NCI-H2107 treated with DMSO at 0.1 percent for 48 hours (cell line): ENCODE measurements around the gene RBFOX2.
A peak's percentile ranks its signal among the peaks of the same experiment; 100 is the strongest.
"Not testable (repeated sequence)": the region's sequence is repeated elsewhere in the genome, so short reads cannot be mapped to it uniquely, and the experiment has no call there.

Source experiments
- DNase-seq: peaks from one replicate; lab custom pipeline; 2025; ENCODE audit not compliant: unreplicated experiment; lab: John Stamatoyannopoulos, UW

Gene RBFOX2

DNA sequence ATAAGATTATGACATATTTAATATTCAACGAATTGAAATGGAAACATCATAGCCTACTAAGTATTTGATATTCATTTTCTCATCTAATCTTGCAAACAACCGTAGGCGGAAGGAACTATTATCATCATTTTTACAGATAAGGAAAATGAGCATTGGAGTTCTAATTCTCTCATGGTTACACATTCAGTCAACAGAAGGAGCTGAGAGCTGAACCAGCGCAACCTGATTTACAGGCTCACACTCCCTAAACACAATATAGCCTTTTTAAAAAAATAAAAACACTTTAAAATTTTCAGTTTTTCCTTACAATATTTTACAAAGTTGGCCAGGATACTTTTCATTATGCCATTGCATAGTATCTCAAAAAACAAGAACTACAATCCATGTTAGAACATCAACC, 236.1 kb downstream of the RBFOX2 start:
- no peak for DNase-seq

DNA sequence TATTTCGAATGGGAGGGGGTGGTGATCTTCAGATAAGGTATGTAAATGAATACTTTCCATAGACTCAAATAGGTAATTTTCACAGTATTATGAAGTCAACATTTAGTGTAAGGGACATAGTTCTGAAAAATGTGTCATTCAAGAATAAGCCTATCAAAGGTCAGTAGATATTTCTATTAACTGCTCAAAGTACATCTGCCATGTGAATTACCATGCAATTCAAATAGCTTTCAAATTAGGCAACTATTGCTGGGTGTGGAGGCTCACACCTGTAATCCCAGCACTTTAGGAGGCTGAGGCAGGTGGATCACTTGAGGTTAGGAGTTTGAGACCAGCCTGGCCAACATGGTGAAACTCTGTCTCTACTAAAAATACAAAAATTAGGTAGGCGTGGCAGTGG, 236.8 kb downstream of the RBFOX2 start:
- DNase-seq, result not testable (repeated sequence)

DNA sequence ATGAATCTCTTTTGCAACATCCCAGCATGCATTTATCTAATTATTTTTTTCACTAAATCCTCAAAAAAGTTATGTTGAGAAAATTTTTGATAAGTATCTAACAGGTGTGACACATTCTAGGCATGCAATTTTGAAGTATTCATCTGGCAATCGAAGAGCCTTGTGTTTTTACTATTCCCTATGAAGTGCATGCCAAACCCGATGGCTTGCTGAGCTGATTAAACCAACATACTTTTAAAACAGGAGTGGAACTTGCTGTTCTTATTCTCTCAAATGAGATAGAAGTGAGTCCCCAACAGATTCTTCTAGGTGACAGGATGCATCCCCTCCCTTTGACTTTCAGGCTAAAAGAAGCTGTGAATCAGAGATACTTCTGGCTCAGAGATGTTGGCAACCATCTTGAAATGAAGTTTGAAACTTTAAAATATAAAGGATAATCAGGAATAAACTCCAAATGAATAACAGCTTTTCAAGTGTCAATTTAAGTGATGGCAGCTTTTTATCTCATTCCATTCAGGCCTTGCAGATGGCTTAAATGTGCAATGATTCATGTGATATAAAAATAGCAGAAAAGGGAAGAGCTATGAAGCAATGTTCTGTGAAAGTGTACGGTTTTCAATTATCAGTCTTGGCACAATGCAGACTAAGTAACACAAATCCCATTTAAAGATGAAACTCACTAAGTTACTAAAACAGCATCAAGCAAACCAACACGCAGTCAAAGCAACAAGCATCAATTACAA, 243.3 kb downstream of the RBFOX2 start:
- no peak for DNase-seq

DNA sequence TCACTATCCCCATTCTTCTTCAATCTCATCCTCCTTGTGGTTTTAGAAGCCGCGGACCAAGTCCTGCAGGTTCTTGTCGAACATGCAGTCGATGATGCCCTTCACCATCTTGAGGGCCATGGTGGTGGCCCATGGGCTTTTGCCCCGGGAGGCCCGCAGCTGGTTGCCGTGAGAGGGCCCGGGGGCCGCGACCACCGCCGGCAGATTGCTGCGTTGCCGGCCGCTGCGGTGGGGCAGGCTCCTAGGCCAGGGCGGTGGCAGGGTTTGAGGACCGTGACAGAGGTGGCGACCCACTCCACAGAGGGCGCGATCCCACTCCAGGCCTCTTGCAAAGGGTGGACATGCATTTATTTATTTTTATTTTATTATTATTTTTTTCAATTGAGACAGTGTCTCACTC, 244.0 kb downstream of the RBFOX2 start:
- no peak for DNase-seq

DNA sequence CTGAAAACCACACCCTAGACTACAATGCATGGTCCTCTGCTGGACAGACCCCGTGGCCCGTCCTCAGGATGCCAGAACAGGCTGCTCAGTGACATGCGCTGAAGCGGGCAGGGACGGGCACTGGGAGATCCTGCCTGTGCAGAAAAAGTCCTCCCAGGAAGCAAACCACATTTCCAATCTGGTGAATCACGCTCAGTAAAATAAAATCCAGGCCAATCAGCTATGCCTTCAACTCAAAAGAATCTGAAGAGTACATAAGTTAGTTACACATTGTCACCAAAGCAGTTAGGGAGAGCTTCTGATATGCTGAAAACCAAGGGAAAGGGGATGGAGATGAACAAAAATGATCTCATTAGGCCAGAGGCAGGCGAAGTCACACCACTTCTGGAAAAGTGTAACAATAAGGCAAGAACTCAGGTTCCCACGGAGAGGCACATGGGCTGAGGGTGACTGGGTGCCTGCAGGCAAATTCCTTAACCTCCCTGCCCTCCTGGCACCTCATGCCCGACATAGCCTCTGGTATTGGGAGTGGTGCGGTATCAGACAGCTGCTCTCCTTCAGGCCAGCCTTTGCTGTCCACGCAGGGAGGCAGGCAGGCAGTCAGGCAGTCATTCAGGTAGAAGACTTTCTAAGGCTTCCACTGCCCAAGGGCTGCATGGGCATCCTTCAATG, 244.5 kb downstream of the RBFOX2 start:
- DNase-seq, result no peak

DNA sequence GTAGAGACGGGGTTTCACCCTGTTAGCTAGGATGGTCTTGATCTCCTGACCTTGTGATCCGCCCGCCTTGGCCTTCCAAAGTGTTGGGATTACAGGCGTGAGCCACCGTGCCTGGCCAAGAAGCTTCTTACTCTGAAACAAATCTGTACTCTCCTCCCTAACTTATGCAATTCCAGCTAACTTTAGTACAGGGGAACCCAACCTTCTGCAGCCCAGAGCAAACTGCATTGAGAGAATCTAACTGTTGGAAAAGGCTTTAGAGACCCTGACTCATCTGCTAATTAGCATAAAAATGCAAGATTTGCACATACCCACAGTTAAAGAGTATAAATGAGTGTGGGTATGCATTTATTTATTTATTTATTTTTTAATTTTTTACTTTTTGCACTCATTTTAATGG, 246.1 kb downstream of the RBFOX2 start:
- no peak for DNase-seq

DNA sequence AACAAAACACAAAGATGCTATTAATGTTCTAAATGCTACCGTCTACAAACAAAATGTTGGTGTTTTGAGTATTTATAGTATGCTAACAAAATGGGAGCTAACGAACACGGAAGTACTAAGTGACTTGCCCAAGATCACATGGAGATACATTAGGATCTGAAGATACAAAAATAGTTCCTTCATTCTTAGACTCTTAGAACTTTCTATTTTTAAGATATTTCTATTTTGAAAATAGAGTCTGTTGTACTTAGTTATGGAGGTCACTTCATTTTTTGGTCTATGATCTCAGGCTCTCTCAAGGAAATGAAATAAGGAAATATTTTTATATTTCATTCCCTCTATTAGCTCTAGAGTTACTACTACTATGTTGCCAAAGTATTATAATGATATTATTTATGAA, 246.7 kb downstream of the RBFOX2 start:
- no peak for DNase-seq

DNA sequence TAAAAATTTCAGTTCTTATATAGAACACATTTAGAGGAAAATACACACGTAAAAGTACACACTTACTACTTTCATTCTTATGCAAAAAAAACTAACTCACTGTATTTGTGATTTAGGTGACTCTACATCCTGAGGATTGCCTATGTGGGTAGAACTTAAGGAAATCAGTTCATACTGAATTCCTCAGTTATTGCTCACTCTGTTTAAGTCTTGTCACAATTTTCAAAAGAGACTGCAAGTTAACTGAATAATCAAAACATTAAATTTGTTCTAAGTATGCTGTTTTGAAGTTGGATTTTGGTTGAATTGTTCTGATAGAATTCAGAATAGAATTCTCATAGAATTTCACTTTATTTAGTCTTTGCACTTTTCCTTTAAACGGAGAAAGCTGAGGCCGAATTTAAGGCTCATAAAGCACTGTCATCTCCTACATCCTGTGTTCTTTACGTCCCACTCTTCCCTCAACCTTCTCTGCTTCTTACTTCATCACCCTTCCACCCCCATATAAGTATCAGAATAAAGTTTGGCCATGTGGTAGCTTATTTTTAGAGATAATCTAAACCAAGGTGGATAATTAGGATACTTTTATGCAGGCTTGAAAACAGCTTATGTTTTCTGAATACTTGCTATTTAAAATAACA, 251.2 kb downstream of the RBFOX2 start:
- no peak for DNase-seq

DNA sequence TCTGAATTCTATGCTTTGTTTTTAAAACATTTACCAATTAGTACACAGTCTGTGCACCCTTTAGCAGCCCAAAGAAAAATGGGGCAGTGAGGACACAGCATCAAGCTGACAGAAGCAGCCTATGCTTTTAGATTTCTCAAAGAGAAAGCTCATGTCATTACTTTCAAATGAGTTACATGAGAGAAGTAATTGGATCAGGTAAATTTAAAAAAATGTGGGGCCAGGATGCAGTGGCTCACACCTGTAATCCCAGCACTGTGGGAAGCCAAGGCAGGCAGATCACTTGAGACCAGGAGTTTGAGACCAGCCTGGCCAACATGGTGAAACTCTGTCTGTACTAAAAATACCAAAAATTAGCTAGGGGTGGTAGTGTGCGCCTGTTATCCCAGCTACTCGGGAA, 253.3 kb downstream of the RBFOX2 start:
- no peak for DNase-seq

DNA sequence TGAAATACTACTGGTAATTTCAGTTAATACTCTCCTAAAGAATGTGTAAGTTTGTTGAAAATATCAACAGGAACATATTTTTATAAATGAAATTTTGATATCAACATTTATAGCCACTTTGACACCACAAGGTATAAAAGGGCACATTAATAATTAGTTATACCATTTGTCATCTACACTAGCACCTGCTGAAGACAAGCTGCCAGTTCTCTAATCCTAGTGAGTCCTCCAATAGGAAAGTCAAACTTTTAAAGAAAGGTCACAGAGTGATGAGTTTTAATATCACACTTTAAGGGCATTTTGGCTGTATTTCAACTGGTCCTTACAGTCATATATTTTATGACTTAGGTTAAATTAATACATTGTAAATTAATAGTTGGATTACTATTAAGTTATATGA, 258.6 kb downstream of the RBFOX2 start:
- no peak for DNase-seq

DNA sequence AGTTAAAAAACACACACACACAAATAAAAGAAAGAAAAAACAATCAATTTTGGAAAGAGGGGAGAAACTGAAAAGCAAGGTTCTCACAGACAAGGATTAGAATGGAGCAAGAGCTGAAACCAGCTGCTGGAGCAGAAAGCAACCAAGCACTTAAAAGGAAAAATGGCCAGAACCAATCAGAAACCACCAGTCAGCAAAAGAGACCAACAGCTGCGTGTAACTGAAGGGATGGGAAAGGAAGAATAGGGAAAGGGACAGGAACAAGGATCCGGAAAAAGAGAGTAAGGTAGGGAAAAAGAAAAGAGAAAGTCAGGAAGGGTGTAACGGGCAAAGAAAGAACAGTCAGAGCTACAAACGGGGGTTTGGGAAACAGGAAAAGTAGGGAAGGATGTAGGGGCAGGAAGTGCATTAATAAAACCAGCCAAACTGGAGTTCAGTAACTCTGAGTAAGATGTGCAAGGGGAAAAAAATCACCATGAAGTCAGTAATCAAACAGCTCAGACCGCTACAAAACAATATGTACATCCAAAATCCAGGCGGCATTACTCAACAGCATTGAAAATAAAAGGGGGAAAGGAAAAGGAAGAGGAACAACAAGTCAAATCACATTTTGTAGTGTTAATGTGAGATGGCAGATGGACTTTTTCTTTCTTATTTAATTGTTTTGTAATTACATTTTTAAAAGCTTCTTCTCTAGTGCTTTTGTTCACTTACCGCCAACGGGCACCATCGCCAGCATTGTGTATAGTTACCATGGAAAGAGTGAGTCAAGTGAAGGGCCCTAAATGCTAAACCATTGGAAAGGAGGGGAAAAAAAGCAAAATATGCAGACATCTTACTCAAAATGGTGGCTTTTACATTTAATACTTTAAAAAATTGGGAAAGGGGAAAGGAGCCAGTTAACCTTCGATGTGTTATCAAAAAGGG, 261.7 kb downstream of the RBFOX2 start:
- DNase-seq, result no peak

DNA sequence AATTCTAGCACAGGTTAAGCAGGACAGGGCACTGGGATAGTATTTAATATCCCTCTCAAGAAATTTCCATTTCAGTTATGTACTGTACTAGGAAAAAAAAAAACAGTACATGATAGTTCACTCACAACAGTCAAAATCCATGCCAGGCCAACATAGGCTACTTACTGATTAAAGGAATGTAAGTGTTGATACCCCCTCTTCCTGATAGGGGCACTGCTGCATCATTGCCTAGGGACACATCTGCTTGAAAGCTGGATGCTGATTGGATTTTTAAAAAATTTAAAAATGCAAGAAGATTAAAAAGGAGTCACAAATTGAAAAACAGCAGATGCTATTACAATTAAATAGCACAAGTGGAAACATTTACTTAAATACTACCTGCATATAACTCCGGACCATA, 267.6 kb downstream of the RBFOX2 start:
- DNase-seq, result no peak

DNA sequence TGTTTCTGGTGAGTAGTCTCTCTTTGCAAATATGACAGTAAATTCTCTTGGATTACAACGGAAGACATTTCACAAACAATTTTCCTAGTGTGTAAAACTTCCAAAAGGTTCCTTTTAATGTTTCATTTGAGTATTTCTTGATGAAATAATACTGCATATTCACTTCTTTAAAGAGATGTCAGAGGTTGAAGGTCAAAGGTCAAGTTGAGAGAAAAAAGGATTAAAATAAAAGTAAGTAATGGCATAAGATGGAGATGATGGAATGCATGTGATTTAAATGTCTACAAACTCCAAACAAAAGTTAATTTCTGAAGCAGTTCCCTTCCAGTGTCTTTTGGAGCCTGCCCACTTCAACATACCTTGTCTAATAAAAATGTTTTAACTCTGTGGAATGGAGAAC, 270.2 kb downstream of the RBFOX2 start:
- DNase-seq, result no peak

DNA sequence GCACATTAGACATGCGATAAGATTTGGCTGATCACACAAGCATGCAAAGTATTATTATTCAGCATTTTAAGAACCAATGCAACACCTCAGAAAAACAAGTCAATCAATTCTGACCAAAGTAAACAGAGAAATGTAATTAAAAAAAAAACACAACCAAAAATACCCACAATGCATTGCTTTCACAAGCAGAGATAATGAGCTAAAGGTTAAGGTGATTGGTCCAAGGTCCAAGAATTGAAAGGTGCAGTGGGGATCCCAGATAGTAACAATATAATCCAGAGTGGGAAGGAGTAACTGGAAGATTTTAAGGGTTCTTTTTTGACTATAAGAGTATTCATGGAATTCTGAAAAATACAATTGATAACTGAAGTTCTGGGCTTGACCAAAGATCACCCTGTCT, 271.9 kb downstream of the RBFOX2 start:
- no peak for DNase-seq

DNA sequence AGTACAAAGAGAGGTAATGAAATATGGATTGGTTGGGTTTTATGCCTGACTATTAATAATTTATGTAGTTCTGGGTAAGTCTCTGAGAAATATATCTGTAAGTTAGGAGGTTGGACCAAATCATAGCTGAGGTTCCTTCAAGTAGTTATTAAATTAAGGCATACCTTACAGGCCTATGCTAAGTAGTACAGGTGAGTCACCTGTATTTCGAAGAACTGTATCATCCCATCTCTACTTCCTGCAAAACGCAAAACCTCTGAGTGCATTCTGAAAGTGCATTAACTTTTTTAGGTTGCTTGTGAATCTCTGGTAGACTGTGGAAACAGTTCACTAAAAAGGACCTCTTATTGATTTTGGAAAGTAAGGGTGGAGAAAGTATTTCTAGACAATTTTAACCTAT, 273.9 kb downstream of the RBFOX2 start:
- no peak for DNase-seq

DNA sequence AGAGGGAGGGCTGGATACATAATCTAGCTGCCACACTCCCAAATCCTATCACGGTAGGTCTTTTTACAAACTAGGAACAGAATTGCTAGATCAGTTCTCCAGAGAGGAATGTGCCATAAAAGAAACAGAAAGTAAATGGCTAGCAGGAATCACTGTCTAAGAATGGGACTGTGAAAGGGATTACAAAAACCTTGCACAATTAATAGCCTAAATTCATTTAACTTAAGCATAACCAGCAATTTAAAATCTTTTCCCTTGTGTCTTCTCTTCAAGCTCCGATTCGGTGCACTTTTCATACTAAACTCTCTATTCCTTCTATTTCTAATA, 275.8 kb downstream of the RBFOX2 start:
- DNase-seq, result no peak

DNA sequence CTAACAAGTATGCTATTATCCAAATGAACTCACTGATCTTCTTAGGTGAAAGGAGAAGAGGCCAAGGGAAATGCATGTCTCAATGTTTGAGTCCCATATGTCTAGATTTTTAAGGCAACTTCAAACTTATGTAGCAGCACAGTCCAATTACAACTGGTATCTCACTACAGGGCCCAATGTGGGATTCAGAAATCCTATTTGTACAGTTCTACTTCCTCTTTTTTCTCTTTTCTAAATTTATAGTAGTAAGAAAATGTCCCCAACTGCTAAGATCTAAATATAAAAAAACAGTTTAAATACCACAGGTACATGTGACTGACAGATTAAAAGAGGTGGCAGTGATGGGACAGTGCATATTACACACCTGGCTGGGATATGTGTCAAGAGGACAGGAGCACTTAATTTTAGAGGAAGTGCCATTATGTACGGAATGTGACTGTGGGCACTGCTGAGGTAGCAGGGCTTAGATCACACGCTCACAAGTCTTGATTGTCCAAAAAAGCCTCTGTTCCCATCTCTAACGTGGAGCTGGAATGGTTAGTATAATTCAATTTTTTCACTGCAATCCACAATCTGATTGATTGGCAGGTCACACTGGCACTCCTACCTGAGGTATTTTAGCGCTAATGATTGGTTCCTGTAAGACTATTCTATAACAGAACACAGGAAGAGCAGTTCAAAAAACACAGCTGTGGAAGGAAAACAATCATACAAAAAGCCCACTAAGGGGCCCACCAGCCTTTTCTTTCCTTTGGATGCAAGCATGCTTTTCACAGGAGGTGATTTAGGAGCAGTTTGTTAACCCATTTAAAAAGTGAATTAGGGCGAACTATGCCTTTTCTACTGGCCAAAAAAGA, 276.4 kb downstream of the RBFOX2 start:
- DNase-seq, result no peak

DNA sequence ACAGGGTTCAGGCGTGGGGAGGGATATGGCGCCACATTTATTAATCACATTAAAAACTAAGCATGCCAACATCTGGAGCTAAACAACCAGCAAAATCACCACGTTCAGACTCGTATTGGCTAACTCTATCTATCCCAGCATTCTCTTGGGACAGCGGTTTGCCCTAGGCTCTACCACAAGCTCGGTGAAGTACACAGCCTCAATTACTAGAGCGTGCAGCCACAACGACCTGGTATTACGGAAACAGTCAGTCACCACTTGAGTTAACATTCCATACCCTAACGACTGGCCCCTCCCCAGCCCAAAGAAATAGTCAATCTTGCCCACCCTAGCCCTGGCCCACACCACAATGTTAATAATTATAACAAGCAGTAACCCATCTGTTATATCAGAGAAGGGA, 278.8 kb downstream of the RBFOX2 start:
- DNase-seq, result peak; percentile 8

DNA sequence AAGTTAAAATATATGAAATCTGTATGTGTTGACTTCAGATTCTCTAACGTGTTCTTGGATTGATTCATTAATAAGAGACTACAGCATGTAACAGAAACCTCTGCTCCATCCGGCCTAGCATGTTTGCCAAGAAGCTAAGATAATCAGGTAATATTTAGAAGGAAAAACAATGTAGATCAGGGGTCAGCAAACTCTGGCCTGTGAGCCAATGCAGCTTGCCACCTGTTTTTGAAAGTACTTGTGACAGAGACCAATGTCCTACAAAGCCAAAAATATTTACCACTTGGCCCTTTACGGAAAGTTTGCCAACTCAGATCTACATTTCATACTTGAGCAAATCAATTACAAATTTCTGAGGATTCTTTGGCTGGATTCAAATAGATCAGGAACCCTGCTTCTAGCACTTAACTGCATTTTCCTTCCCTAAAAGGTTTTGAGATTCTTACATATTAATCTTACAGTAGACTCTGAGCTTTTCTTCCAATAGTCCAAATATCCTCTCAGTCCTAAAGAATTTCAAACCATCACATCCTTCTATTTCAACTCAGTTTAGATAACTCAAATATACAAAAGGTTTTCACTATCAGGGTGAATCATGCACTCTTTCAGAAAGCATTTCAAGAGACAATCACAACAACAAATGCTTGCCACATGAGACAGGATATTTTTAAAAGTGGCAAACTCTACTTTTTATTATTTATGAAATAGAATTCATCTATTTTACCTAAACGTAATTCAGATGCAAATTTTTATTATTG, 281.5 kb downstream of the RBFOX2 start:
- no peak for DNase-seq

DNA sequence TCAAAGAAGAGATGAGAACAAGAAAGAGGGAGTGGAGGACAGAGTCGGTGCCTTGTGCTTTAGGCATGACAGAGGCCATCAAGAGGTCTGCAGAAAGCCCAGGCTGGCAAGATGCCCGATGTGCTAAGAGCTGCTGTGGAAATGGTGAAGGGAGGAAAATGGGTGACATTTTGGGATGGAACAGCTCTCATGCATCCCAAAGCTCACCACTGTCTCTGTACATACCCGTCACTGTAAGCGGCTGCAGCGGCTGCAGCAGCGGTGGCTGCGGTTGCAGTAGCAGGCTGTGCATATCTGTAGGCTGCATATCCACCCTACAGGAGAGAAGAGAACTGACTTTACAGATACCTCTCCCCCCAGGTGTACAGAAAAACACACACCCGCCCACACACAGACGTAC, 282.4 kb downstream of the RBFOX2 start:
- DNase-seq, result no peak
